ENCODE data around the gene MAPK10.
"Not testable (repeated sequence)": the region's sequence is repeated elsewhere in the genome, so short reads cannot be mapped to it uniquely, and the experiment has no call there.

The MAPK10 gene

DNA sequence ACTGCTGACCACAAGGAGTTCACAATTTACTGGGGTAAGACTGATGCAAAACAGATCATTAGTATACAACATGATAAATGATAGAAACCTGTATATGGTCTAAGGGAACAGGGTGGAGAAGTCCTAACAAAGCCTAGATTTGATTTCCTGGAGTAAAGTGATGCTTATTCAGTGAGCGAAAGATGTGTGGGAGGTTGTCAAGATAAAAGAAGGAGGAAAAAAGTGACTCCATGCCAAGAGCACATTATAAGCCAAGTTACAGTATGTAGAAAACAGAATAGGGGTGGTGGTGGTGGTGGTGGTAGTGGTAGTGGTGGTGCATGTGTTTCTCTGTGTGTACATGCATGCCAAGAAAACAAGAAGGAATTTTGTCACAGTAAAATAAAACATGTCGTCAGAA, 325.2 kb downstream of the MAPK10 start:
- no peak for DNase-seq (ENCODE audit: low read depth)

DNA sequence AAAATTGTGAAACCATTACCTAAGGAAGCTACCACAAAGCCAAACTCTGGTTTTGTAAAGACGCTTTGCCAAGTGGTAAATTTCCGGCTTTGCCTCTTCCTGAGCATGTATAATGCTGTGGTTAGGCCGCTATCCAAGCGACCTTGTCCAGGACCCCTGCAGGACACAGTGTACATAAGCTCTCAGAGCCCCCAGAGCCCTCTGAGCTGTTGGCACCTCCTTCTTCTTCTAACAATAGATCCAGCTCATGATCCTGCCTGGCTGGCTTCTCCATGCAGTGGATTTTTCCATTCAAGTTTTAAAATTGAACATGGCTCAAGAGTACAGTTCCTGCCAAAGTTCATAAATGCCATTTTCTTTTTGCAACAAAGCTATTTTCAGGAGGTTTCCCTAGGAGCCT, 326.7 kb downstream of the MAPK10 start:
- no peak for DNase-seq (ENCODE audit: low read depth)

DNA sequence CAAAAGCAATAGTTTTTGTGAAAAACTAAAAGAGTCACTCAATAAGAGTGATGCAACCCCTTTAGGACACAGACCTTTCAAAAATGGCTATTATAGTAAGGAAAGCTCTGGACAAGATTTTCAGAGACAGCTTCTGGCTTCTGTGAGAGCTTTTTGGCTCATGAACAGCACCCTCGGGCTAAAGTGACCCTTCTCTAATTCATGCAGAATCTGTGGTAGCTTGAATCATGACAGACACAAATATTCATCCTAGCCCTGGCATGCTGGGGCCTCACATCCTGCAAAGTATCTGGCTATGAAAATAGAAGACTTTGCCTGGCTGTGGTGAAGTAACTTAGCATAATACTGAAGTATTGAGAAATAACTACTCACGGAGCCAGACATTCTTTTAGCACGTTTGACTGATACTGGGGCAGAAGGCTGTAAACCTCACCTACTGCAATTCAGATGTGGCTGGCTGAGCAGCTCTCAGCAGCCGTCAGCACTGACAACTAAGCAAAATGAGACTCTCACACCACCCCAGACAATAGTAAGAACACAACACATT, 327.3 kb downstream of the MAPK10 start:
- no peak for DNase-seq (ENCODE audit: low read depth)

DNA sequence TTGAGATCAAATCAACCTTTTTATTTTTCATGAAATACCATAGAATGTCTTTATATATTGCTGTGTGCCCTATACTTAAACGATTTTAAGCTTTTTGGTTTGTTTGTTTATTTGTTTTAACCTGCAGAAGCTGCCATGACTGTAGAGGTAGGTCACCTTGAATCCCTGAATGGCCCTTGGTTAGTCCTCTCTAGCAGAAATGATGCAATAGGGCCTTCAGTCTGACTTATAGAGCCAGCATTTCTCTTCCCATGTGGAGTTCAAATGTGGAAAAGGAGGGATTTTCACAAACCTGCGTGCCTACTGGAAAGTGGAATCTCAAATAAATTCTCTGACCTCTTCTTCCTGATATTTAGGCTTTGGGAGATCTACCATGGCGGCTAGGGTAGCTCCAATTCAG, 327.9 kb downstream of the MAPK10 start:
- no peak for DNase-seq (ENCODE audit: low read depth)

DNA sequence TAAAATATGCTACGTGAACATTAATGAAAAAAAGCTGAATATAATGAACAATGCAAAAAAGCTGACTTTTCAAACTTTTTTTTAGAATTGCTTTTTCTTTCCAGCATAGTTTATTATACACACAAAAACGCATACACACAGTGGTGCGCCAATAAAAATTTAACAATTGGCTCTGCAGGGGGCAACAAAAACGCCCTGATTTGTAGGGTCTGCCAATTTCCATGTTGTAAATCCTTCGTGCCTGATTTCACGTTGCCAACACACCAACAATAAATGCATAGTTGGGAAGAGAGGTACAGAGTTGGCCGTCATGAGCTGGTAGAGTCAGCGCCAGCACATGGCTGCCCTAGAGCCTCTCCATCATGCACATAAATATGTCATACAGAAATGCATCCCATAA, 333.1 kb downstream of the MAPK10 start:
- DNase-seq (ENCODE audit: low read depth), result no peak

DNA sequence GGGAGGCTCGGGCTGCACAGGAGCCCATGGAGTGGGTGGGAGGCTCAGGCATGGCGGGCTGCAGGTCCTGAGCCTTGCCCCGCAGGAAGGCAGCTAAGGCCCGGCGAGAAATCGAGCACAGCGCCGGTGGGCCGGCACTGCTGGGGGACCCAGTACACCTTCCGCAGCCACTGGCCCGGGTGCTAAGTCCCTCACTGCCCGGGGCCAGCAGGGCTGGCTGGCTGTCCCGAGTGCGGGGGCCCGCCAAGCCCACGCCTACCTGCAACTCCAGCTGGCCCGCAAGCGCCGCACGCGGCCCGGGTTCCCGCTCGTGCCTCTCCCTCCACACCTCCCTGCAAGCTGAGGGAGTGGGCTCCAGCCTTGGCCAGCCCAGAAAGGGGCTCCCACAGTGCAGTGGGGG, 338.2 kb downstream of the MAPK10 start:
- not testable (repeated sequence) for DNase-seq (ENCODE audit: low read depth)

DNA sequence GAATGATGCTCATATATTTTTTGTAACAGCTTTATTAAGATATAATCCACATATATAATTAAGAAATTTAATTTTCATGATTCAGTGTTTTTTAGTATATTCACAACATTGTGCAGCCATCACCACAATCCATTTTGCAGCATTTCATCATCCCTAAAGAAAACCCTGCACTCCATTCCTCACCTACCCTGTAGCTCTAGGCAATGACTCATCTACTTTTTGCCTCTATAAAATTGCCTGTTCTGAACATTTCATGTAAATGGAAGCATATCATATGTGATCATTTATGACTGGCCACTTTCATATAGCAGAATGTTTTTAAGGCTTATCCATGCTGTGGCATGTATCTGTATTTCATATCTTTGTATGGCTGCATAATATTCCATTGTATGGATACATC, 339.9 kb downstream of the MAPK10 start:
- DNase-seq (ENCODE audit: low read depth), result no peak

DNA sequence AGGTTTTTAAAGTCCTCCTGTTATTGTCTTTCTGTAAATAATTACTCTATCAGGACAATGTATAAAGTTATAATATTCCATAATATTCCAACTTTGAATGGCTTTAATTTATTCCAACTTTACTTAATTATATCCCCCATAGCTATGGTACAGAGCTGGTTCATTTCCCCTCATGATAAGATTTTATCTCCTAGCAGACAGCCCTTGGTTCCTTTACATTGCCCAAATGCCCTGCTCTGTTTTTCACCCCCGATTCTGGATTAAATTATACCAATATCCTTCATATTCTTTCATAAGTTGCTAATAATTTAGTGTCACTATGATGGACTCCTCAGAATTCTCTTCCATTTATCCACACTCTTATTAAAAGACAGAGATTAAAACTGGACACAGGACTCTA, 340.5 kb downstream of the MAPK10 start:
- DNase-seq (ENCODE audit: low read depth), result no peak

DNA sequence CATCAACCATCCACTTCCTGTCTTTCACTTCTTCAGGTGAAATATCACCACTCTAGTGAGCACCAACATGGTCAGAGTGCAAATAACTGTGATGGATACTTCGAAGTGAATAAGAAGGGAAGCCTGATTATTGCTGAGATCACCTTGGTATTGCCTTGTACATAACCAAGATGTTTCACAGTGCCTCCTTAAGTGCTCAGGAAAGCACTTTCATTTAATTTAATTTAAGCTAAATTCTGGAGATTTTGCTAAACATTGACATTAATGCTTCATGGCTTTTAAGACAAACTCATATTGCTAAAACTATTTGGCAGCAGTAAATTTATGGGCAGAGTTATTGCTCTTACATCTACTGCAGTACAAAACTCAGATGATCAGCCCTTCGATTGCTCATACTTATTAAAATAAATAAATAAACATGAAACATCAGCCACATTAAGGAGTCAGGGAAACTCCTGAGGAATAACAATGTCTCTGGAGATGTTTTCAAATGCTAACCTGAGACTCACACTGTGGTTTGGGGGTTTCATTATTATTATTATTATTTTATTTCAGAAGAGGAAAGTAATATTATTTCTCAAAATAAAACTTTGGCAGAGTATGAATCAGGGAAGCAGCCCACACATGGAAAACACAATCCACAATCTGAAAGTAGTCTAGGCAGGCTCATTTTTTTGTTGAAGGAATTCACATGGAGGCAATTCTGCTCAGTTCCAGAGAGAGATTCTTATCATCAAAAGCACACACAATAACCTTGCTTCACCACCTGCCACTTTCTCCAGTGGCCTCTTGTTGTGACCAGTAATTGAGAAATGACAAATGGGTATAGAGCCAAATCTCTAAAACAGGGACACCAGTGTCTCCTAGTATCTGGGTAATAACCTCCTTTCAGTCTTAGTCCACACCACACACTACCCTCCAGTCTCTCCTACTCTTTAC, 344.2 kb downstream of the MAPK10 start:
- no peak for DNase-seq (ENCODE audit: low read depth)

DNA sequence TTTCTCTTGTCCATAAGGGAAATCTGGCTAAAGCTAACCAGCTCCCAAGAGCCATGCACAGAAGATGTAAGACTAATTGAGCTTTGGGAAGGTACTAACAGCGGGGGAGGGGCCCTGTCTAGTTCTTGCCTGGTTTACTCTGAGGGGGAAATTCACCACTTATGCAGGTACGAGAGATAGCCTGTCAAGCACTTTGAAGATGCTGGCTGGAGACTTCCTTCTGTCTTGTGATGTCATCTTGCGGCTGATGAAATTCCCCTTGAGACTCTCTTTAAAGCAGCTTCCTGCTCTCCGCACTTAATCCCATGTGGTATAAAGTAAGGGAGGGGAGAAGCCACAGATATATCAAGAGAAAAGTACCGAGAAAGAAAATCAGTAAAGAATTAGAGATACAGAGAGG, 345.3 kb downstream of the MAPK10 start:
- no peak for DNase-seq (ENCODE audit: low read depth)

DNA sequence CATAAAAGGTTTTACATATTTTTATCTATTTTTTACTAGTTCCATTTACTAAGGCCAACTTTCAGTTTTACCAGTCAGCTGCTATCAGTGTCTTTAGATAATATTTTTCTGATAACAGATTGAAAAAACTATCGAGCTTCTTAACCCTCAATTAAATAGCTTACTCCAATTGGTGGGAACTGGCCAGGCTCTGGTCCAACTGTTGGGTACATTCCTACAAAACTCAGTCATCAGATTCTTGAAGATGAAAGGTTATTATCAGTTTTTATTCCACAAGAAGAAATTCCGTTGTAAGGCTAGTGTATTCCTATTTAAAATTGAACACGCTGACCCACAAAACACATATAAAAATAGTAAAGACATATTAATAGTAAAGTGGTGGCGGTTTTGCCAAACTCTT, 346.2 kb downstream of the MAPK10 start:
- no peak for DNase-seq (ENCODE audit: low read depth)

DNA sequence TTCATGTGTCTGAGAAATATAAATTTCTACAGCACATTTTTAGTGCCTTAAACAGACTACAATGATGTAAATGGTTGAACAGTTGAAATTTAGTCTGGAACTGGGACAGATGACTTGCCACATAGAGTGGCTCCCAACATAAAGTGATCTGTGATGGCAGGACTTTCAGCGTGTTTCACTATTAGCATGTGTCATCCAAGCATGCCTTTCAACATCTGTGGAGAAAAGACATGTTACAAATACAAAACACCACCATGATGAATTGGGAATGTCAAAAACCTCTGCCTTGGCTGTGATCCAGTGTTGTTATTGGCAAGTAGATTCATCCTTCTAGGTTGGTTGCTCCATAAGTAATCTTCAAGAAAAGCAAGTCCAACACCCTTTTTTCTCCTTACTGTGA, 348.7 kb downstream of the MAPK10 start:
- DNase-seq (ENCODE audit: low read depth), result no peak

DNA sequence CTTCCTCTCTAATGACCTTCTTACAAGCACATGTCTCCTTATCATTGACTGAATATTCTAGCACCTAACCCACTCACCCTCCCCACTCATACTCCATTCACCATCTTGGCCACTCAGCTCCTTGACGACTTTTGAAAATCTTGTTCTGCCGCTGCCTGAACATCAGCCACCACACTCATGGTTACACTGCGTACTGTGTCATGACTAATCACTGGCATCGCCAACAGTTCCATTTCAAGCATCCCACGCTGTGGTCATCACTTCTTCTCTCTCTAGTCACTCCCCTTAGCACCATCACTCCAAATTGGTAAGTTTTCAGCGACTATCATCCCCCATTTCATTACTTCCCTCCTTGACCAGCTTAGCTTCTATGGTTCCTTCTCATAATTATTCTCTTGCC, 352.8 kb downstream of the MAPK10 start:
- no peak for DNase-seq (ENCODE audit: low read depth)

DNA sequence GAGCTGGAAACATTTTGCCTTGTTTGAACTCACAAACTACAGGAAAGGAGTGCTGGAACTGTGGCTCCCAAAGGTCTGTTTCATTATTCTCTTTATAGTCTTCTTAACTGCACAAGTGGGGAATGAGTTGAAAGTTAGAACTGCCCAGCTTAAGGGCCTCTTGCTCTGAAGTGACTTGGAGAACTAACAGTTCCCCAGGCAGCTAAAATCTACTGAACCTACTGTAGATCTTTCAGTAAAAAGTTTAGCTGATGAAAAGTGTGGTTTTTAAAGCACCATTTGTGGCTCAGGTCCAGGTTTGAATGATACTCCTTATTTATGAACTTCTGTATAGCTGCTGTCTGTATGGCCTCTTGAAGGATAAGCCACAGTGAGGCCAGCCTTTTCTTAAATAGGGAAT, 353.8 kb downstream of the MAPK10 start:
- no peak for DNase-seq (ENCODE audit: low read depth)

DNA sequence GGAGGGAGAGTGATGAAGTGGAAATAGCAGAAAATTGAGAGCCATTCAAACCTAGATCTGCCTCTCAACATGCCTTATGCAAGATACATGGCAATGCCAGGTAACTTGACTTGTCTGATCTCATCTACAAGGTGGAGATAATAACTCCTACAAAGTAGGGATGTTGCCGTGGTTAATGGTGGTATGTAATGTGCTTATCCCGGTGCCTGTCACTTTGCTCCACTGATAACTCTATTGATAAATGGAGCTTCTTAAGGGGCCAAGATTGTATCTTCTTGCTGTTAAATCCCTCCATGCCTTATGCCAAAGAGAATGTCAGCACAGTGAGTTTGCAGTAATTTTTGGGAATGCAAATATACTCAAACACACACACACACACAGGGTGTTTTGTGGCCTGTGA, 355.8 kb downstream of the MAPK10 start:
- DNase-seq (ENCODE audit: low read depth), result no peak

DNA sequence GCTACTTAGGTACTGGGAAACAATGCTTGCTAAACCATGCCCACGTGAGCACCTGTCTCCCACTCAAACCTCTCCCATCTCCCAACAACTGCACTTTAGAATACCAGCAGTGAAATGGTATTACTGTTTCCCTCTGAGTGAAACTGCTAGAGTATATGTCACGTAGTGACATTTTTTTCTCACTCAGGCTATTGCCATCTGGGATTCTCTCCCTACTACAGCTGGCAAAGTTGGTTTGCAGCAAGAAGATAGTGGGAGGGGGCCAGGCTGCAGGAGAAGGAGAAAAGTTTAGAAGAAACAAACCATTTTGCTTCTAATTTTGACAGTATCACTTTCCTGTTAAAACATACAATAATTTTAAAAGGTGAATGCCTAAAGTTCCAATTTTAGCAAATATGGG, 358.3 kb downstream of the MAPK10 start:
- no peak for DNase-seq (ENCODE audit: low read depth)

DNA sequence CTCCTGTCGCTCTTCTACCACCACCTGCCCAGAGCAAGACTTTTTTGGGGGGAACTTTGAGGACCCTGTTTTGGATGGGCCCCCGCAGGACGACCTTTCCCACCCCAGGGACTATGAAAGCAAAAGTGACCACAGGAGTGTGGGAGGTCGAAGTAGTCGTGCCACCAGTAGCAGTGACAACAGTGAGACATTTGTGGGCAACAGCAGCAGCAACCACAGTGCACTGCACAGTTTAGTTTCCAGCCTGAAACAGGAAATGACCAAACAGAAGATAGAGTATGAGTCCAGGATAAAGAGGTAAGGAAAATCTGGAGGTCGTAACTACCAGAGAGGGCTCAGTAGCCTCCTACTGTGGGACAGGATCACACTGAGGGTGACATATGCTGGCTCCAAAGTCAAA, 364.5 kb downstream of the MAPK10 start:
- no peak for DNase-seq (ENCODE audit: low read depth)

DNA sequence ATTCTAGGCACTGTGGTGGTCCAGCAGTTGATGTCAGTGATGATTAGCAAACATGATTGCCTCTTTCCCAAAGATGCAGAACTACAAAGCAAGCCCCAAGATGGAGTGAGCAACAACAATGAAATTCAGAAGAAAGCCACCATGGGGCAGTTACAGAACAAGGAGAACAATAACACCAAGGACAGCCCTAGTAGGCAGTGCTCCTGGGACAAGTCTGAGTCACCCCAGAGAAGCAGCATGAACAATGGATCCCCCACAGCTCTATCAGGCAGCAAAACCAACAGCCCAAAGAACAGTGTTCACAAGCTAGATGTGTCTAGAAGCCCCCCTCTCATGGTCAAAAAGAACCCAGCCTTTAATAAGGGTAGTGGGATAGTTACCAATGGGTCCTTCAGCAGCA, 365.3 kb downstream of the MAPK10 start:
- no peak for DNase-seq (ENCODE audit: low read depth)

DNA sequence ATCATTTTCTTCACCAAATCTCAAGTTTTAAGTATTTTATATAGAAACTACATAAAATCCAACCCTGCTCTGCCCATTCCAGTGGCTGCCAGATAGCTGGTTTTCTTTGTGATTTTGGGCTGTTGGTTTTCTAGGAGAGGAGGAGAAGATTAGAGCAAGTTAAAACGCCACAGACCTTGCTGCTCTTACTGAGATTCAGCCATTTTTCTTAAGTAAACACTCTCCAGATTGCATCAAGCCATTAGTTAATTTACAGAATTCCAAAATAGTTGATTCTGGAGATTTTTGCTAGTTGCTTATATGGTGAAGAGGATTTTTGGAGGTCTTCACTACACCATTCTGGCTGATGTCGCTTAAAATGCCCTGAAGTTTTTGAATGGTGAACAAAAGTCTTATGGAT, 366.2 kb downstream of the MAPK10 start:
- no peak for DNase-seq (ENCODE audit: low read depth)

DNA sequence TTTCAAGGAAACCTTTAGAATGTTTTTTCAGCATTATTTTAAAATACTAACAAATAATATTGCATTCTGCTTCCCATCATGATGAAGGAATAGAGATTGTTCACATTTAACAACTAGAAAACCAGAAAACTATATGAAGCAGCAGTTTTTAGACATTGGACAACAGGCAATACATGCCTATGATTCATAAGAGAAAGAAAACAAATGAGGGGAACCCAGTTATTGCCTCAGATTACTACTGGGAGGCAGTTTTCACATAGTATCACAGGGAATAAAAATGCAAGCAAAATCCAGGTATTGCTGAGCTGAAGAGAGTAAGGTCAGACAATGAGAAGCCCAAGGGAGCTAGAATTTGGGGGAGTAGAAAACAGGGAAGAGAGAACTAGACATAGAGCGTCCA, 373.6 kb downstream of the MAPK10 start:
- DNase-seq (ENCODE audit: low read depth), result no peak

DNA sequence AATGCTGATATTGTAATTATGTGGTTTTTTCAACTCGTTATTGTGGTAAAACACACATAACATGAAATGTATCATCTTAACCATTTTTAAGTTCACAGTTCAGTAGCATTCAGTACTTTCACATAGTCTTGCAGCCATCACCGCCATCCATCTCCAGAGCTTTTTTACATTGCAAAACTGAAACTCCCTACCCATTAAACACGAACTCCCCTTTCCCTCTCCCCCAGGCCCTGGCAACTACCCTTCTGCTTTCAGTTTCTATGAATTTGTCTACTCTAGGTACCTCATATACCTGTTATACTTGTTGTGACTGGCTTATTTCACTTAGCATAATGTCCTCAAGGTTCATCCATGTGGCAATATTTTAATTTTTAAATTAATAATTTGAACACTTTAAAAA, 380.6 kb downstream of the MAPK10 start:
- DNase-seq (ENCODE audit: low read depth), result no peak

DNA sequence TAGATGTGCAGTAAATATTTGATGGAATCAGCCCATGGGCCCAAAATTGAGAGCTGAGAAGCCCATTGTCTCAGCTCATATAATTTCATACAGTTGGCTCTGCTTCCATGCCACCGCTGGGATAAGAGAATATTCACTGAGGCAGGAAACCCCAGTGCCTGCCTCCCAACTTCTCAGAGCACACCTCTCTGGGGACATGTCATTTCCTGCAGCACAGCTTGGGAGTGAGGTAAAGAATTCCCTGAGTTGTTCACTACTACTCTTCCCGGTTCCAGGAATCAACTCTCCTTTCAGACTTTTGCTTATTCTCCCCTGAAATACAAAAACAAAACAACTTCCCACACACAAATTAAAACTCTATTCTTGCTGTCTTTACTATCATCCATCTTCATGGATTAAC, 389.3 kb downstream of the MAPK10 start:
- no peak for DNase-seq (ENCODE audit: low read depth)

DNA sequence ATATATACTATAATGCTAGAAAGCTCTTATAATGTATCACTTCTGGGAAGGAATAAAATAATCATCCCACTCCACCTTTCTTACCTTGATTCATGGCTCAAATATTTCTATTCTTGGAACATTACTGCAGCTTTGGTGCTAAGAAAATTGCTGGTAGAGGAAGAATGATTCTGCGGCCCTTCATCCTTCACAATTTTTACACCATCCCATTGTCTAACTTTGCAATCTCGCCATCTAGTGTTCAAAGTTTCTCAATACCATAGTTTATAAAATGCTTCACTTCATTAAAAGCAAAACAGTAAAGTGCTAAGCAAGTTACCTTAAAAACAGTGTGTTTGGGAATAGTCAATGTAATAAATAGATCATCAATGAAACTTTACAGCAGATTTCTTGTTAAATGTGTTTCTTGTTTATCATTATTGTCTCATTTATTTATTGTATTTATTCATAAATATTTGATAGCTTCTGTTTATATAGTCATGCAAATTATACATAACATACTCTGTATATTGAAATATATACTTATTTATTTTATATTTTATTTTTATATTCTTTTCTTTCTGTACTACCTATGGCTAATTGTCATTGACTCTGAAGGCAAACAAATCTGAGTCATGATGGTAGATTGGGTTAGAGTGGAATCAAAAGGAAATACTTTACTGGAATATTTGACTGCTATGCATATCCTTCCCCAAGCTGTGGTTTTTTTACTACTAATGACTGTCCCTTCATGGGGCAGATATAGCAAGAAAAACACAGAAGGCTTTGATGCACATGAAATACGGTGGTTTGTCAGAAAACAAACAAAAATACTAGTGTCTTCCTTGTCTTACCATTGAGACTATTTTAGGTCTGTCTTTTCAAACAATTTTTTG, 390.7 kb downstream of the MAPK10 start:
- no peak for DNase-seq (ENCODE audit: low read depth)

All from stimulated activated CD8-positive, alpha-beta memory T cell treated with anti-CD3 and anti-CD28 coated beads, Interleukin-4, amount 100 ng/mL, for 24 hours (primary cell).